Calu3 (cell line): ENCODE measurements around the gene RAB3C. TPM values are rescaled to one million over a fixed set of nuclear protein-coding genes. Genes with fewer than 3 reads are reported as not detected.

Experiments used
- BruUV-seq: library from RNA; stranded (reverse); fragments of 400-500 nt; replicated peaks from 2 replicates; lab custom pipeline; 2021; lab: Mats Ljungman, UMichigan
- CTCF ChIA-PET: fragments of 300-600 bp; sonication (Branson Sonifier 250); formaldehyde crosslinking; loops from one replicate; lab custom pipeline; 2022; ENCODE audit warnings: antibody characterized with exemption; lab: Charles Lee
- DNase-seq: peaks from one replicate; pipeline ENCODE4 v3.0.0; 2022
- H3K27ac Mint-ChIP-seq: one replicate; pipeline ENCODE4 v1.8.0; 2022; ENCODE audit warnings: mixed read lengths; ENCODE audit not compliant: unreplicated experiment
- H3K27me3 Mint-ChIP-seq: one replicate; pipeline ENCODE4 v1.8.0; 2022; ENCODE audit warnings: mixed read lengths; ENCODE audit not compliant: unreplicated experiment
- H3K36me3 Mint-ChIP-seq: one replicate; pipeline ENCODE4 v1.8.0; 2022; ENCODE audit warnings: mild to moderate bottlenecking, moderate library complexity, mixed read lengths; ENCODE audit not compliant: insufficient read depth, unreplicated experiment
- H3K4me1 Mint-ChIP-seq: one replicate; pipeline ENCODE4 v1.8.0; 2022; ENCODE audit warnings: mild to moderate bottlenecking, low read depth, mixed read lengths; ENCODE audit not compliant: unreplicated experiment
- H3K4me3 Mint-ChIP-seq: one replicate; pipeline ENCODE4 v1.8.0; 2022; ENCODE audit warnings: mild to moderate bottlenecking, low read depth, moderate library complexity, mixed read lengths; ENCODE audit not compliant: unreplicated experiment
- H3K9me3 Mint-ChIP-seq: one replicate; pipeline ENCODE4 v1.8.0; 2022; ENCODE audit warnings: low read depth, mixed read lengths; ENCODE audit not compliant: unreplicated experiment
- CTCF ChIP-seq: fragments of 200-600 bp; IDR thresholded peaks from one replicate; pipeline ENCODE4 v1.8.0; 2022; ENCODE audit warnings: antibody characterized with exemption; ENCODE audit not compliant: unreplicated experiment
- intact Hi-C: fragments of 100-400 bp; cut with micrococcal nuclease; formaldehyde crosslinking; loops from one replicate; pipeline ENCODE4 v1.10.0; 2022; ENCODE audit not compliant: unreplicated experiment
- total RNA-seq: library from RNA; stranded (reverse); gene quantifications from 2 replicates; pipeline ENCODE4 v1.2.3, GENCODE V29; 2022

The RAB3C gene
- total RNA-seq, 1 experiment from 2014 or later: not detected

- Mint-ChIP-seq H3K4me3 (no peak overlapping the region), H3K27ac (no peak overlapping the region), H3K36me3 (no peaks in the 10 kb centered on the region), H3K9me3 (no peaks in the 10 kb centered on the region), H3K4me1 (no peaks in the 10 kb centered on the region), H3K27me3 (peaks cover 2% of the 10 kb centered on the region)
- no peak for TF ChIP-seq CTCF
- no peak for DNase-seq
- CTCF ChIA-PET: no interaction called here
- intact Hi-C loops: no loop called here
- BruUV-seq: no TSS peak
Measured at GRCh38 chr5:58767104-58767503, 184.2 kb downstream of the RAB3C start.

- Mint-ChIP-seq H3K9me3 (no peaks in the 10 kb centered on the region), H3K4me3 (no peak overlapping the region), H3K4me1 (no peaks in the 10 kb centered on the region), H3K36me3 (no peaks in the 10 kb centered on the region), H3K27ac (no peak overlapping the region), H3K27me3 (peaks cover 32% of the 10 kb centered on the region)
- DNase-seq: no peak
- CTCF ChIA-PET: no interaction called here
- TF ChIP-seq CTCF: no peak
- BruUV-seq: no TSS peak
- intact Hi-C loops: no loop called here
Measured at GRCh38 chr5:58770136-58770535, 187.3 kb downstream of the RAB3C start.

GRCh38 chr5:58771796-58772195, 188.9 kb downstream of the RAB3C start:
- DNase-seq: no peak
- intact Hi-C loops: no loop called here
- Mint-ChIP-seq H3K4me3 (no peak overlapping the region), H3K4me1 (no peaks in the 10 kb centered on the region), H3K9me3 (no peaks in the 10 kb centered on the region), H3K36me3 (no peaks in the 10 kb centered on the region), H3K27ac (no peak overlapping the region), H3K27me3 (peaks cover 49% of the 10 kb centered on the region)
- CTCF ChIA-PET: no interaction called here
- TF ChIP-seq CTCF: no peak
- no TSS peak for BruUV-seq

GRCh38 chr5:58773744-58774441, 191.0 kb downstream of the RAB3C start:
- Mint-ChIP-seq H3K4me1 (no peaks in the 10 kb centered on the region), H3K4me3 (no peak overlapping the region), H3K27me3 (peaks cover 65% of the 10 kb centered on the region), H3K9me3 (no peaks in the 10 kb centered on the region), H3K27ac (no peak overlapping the region), H3K36me3 (no peaks in the 10 kb centered on the region)
- no peak for DNase-seq
- CTCF ChIA-PET: no interaction called here
- BruUV-seq: no TSS peak
- TF ChIP-seq CTCF: no peak
- intact Hi-C loops: no loop called here
